HepG2 (cell line): ENCODE measurements around the gene RAC3. TPM values are rescaled to one million over a fixed set of nuclear protein-coding genes. Genes with fewer than 3 reads are reported as not detected.
A peak's percentile ranks its signal among the peaks of the same experiment; 100 is the strongest.

ENCODE experiments used
- ATAC-seq: fragments of 200-7000 bp; cut with Tn5 transposase; 3 replicates; pipeline ENCODE4 v1.9.1; 2020; ENCODE audit warnings: mild to moderate bottlenecking, moderate library complexity
- BruUV-seq: library from RNA; stranded (reverse); fragments of 400-500 nt; replicated peaks from 2 replicates; lab custom pipeline; 2021; lab: Mats Ljungman, UMichigan
- CTCF ChIA-PET: fragments of 300-600 bp; formaldehyde crosslinking; extraction: SDS; loops from one replicate; lab custom pipeline; 2021; ENCODE audit warnings: low total read pairs, inconsistent platforms, low intra/inter-chr PET ratio; lab: Yijun Ruan, JAX
- POLR2A ChIA-PET: fragments of 350-600 bp; sonication (Branson Sonifier 250); formaldehyde crosslinking; loops from one replicate; lab custom pipeline; 2020; ENCODE audit warnings: antibody characterized with exemption, inconsistent platforms; lab: Yijun Ruan, JAX
- DNase-seq: peaks from one replicate; pipeline ENCODE4 v3.0.0-alpha.2; 2015; ENCODE audit warnings: low spot score
- FAIRE-seq: peaks from 3 replicates; lab custom pipeline; 2011; peaks lifted over from hg19 to GRCh38; lab: Jason Lieb, UNC
- H2AFZ ChIP-seq: one replicate; pipeline ENCODE4 v1.6.1; 2011; ENCODE audit warnings: low read length, inconsistent platforms
- H3K27ac ChIP-seq: fragments of 300-600 bp; 3 replicates; pipeline ENCODE4 v1.8.0; 2011; ENCODE audit warnings: mixed run types, mild to moderate bottlenecking, mixed read lengths, low read length, inconsistent platforms; ENCODE audit not compliant: insufficient read depth; ENCODE audit errors: extremely low read length
- H3K27me3 ChIP-seq, 2 experiments: fragments of 200-600 bp in 1 of 2; 2 replicates in 1 of 2; 3 replicates in 1 of 2; pipeline versions ENCODE4 v1.6.0 to v1.8.0; 2011; ENCODE audit warnings: low read length in 2 of 2, mild to moderate bottlenecking in 2 of 2, moderate library complexity in 2 of 2, inconsistent platforms in 1 of 2; ENCODE audit not compliant: insufficient read depth in 2 of 2, control insufficient read depth in 1 of 2
- H3K36me3 ChIP-seq, 2 experiments: fragments of 200-600 bp in 1 of 2; replicated peaks in 1 of 2; 2 replicates in 1 of 2; 3 replicates in 1 of 2; pipeline versions ENCODE4 v1.5.1 to v1.8.0; 2011; ENCODE audit warnings: low read length in 2 of 2, inconsistent platforms in 1 of 2; ENCODE audit not compliant: insufficient read depth in 2 of 2, control insufficient read depth in 1 of 2
- H3K4me1 ChIP-seq: 2 replicates; pipeline ENCODE4 v1.5.1; 2012; ENCODE audit warnings: low read length, inconsistent platforms; ENCODE audit not compliant: insufficient read depth
- H3K4me2 ChIP-seq: 2 replicates; pipeline ENCODE4 v1.6.0; 2011; ENCODE audit warnings: low read depth, low read length, inconsistent platforms
- H3K4me3 ChIP-seq, 3 experiments: fragments of 200-600 bp in 1 of 3; sonication (generic), shearing (Covaris generic) in 1 of 3; replicated peaks in 1 of 3; 2 replicates each; pipeline ENCODE4 v1.5.1; 2011 to 2016; ENCODE audit warnings: low read length in 3 of 3, inconsistent platforms in 2 of 3, low read depth in 2 of 3, mild to moderate bottlenecking in 2 of 3, control low read depth in 1 of 3, mixed read lengths in 1 of 3; ENCODE audit not compliant: insufficient read depth in 1 of 3
- H3K79me2 ChIP-seq: one replicate; pipeline ENCODE4 v1.6.1; 2011; ENCODE audit warnings: low read length, inconsistent platforms; ENCODE audit not compliant: insufficient read depth
- H3K9ac ChIP-seq: 2 replicates; pipeline ENCODE4 v1.6.0; 2011; ENCODE audit warnings: mild to moderate bottlenecking, low read depth, low read length, inconsistent platforms; ENCODE audit not compliant: insufficient read depth
- H3K9me3 ChIP-seq: 2 replicates; pipeline ENCODE4 v1.5.1; 2012; ENCODE audit warnings: mild to moderate bottlenecking, low read length
- H4K20me1 ChIP-seq: 2 replicates; pipeline ENCODE4 v1.6.0; 2011; ENCODE audit warnings: inconsistent platforms, mild to moderate bottlenecking, low read length, moderate library complexity; ENCODE audit not compliant: insufficient read depth
- DNMT1 ChIP-seq: sonication (generic); formaldehyde crosslinking; IDR thresholded peaks from 2 replicates; pipeline ENCODE4 v1.5.1; 2020; ENCODE audit warnings: mild to moderate bottlenecking, missing genetic modification reagents
- HDAC1 ChIP-seq: sonication (generic); formaldehyde crosslinking; IDR thresholded peaks from 2 replicates; pipeline ENCODE4 v1.5.1; 2020; ENCODE audit warnings: mild to moderate bottlenecking, missing genetic modification reagents
- RBAK ChIP-seq: sonication (generic); formaldehyde crosslinking; IDR thresholded peaks from 2 replicates; pipeline ENCODE4 v1.5.1; 2020; ENCODE audit warnings: mild to moderate bottlenecking, missing genetic modification reagents
- RBFOX2 ChIP-seq: fragments of 200-400 bp; formaldehyde crosslinking; IDR thresholded peaks from 2 replicates; pipeline ENCODE4 v1.6.1; 2017; ENCODE audit warnings: low read depth, mild to moderate bottlenecking, low read length
- SNAI1 ChIP-seq: sonication (generic); formaldehyde crosslinking; IDR thresholded peaks from 2 replicates; pipeline ENCODE4 v1.5.0; 2020; ENCODE audit warnings: mild to moderate bottlenecking, missing genetic modification reagents, borderline replicate concordance
- TEAD2 ChIP-seq: sonication (generic); formaldehyde crosslinking; IDR thresholded peaks from 2 replicates; pipeline ENCODE4 v1.9.0; 2021; ENCODE audit warnings: missing genetic modification reagents
- ZFX ChIP-seq: sonication (generic); formaldehyde crosslinking; IDR thresholded peaks from 2 replicates; pipeline ENCODE4 v1.4.0; 2020; ENCODE audit warnings: mild to moderate bottlenecking, low read depth, missing genetic modification reagents, moderate library complexity
- ZNF12 ChIP-seq: sonication (generic); formaldehyde crosslinking; IDR thresholded peaks from 2 replicates; pipeline ENCODE4 v1.5.0; 2020; ENCODE audit warnings: missing genetic modification reagents
- ZNF766 ChIP-seq: sonication (generic); formaldehyde crosslinking; IDR thresholded peaks from 2 replicates; pipeline ENCODE4 v1.5.0; 2020; ENCODE audit warnings: missing genetic modification reagents, borderline replicate concordance
- WGBS: methylation state at CpG from one replicate; pipeline ENCODE4 v1.1.6; 2017; ENCODE audit warnings: low lambda C conversion rate; 5-methylcytosine and 5-hydroxymethylcytosine counted together
- in situ Hi-C: cut with HindIII; loops from 2 replicates; pipeline ENCODE4 v1.10.0; 2017; ENCODE audit warnings: low pct_unique_long_range_greater_than_20kb; ENCODE audit not compliant: extremely low pct_ligation_motif_present
- intact Hi-C: fragments of 100-400 bp; cut with micrococcal nuclease; formaldehyde crosslinking; loops from one replicate; pipeline ENCODE4 v1.10.0; 2022; ENCODE audit not compliant: unreplicated experiment
- polyA plus RNA-seq, 8 experiments: library from polyadenylated mRNA; depleted of rRNA in 3 of 8; stranded (reverse) in 7 of 8; unstranded in 1 of 8; fragments of >200 nt; fragmentation: Illumina TruSeq in 4 of 8; extraction: Trizol in 4 of 8; gene quantifications; 2 replicates each; pipeline versions ENCODE4 v1.2.1 to v1.2.3, GENCODE V29; 2011 to 2016; ENCODE audit warnings: low read depth in 4 of 8, missing spikeins in 1 of 8, mixed read lengths in 1 of 8; ENCODE audit not compliant: insufficient read depth in 1 of 8
- total RNA-seq, 5 experiments: library from RNA; depleted of rRNA; stranded (reverse); fragments of >200 nt; fragmentation: Illumina TruSeq; extraction: Trizol; gene quantifications; 2 replicates each; pipeline ENCODE4 v1.2.3, GENCODE V29; 2016; ENCODE audit warnings: low read depth in 1 of 5
- TF ChIP-seq, protein P1 (sequence below): sonication (generic); formaldehyde crosslinking; IDR thresholded peaks from 2 replicates; pipeline ENCODE4 v1.4.0; 2020; ENCODE audit warnings: mild to moderate bottlenecking, missing genetic modification reagents
- TF ChIP-seq, protein P2 (sequence below): sonication (generic); formaldehyde crosslinking; IDR thresholded peaks from 2 replicates; pipeline ENCODE4 v1.4.0; 2020; ENCODE audit warnings: missing genetic modification reagents
- TF ChIP-seq, protein P3 (sequence below): sonication (generic); formaldehyde crosslinking; IDR thresholded peaks from 2 replicates; pipeline ENCODE4 v1.4.0; 2020; ENCODE audit warnings: missing genetic modification reagents, mild to moderate bottlenecking, borderline replicate concordance
- TF ChIP-seq, protein P4 (sequence below): sonication (generic); formaldehyde crosslinking; IDR thresholded peaks from 2 replicates; pipeline ENCODE4 v1.8.0; 2022; ENCODE audit warnings: mild to moderate bottlenecking, missing genetic modification reagents, borderline replicate concordance

RAC3 gene
- total and polyA plus RNA-seq, 2 of the 13 experiments (the other 11 are each of a cell fraction or from before 2014, with no cell fraction given) = 10.5 to 21.3 TPM

DNA sequence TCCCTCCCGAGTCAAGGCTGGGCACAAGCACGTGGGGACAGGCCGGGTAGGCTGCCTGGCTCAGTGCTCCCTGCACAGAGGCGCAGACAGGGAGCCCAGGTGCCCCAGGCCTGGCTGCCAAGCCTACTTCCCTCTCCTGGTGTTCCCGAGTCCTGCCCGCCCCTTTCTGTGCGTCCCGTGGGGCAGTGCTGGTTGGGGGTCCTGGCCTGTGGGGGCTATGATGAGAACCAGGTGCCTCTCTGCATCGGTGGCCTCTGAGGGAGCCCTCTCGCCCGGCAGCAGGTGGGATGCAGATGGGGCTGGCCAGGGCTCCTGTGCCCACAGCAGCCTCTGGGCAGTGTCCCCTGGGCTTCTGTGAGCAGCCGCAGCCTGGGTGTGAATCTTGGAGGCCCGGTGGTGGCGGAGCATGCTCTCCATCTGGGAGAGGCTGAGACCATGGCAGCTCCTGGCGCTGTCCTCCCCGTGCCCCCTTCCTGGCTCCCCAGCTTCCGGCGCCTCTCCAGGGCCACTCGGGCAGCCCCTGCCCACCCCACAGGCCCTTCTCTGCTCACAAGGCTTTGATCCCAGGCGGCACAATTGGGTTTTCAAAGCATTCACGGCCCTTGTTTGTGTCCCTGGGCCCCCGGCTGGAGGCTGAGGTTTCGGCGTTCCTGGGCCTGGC lies 16.0 kb upstream of the RAC3 start (continued):
- TF ChIP-seq HDAC1 (CRISPR knock-in tag) (no peak), SNAI1 (CRISPR knock-in tag) (no peak), TEAD2 (CRISPR knock-in tag) (no peak)
- TF ChIP-seq, protein P1, sequence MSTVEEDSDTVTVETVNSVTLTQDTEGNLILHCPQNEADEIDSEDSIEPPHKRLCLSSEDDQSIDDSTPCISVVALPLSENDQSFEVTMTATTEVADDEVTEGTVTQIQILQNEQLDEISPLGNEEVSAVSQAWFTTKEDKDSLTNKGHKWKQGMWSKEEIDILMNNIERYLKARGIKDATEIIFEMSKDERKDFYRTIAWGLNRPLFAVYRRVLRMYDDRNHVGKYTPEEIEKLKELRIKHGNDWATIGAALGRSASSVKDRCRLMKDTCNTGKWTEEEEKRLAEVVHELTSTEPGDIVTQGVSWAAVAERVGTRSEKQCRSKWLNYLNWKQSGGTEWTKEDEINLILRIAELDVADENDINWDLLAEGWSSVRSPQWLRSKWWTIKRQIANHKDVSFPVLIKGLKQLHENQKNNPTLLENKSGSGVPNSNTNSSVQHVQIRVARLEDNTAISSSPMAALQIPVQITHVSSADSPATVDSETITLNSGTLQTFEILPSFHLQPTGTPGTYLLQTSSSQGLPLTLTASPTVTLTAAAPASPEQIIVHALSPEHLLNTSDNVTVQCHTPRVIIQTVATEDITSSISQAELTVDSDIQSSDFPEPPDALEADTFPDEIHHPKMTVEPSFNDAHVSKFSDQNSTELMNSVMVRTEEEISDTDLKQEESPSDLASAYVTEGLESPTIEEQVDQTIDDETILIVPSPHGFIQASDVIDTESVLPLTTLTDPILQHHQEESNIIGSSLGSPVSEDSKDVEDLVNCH (CRISPR knock-in tag) = no peak

DNA sequence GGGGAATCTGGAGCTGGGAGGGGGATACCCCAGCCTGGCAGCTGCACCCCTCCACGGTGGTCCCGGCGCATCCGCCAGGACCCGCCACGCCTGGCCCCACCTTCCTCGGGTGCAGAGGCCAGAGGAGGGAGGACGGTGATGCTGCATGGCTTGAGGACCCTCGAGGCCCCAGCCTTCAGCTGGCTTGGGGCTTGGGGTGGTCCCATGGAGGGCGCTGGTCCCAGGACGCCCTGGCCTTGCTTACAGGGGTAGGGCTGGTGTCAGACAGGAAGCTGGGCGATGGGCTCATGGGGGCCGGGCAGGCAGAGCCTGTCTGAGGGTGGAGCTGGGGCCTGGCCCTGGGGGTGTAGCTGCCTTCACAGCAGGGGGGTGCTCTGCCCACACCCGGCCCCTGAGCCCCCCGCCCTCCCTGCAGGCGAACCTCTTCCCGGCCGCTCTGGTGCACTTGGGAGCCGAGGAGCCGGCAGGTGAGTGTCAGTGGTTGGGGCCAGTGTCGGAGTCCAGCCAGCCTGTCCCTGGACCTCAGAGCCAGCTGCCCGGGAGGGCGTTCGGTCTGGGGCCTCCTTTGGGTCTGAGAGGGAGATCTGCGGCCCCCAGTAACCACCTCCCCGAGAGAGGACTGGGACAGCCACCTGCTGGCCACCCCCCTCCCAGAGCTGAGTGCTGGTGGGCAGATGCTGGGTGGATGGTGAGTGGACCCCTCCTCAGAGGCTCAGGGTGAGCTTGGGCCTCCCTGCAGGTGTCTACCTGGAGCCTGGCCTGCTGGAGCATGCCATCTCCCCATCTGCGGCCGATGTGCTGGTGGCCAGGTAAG lies 15.2 kb upstream of the RAC3 start:
- no TSS peak for BruUV-seq
- FAIRE-seq = no peak
- no peak overlapping the region for H2AFZ ChIP-seq
- ChIA-PET CTCF (interaction anchor here (0.6 kb wide), 1 partner anchor 1355 kb away, joined by 3 read pairs; no protein-coding TSS in a partner anchor), POLR2A (interaction anchor here (1.1 to 14.1 kb wide), 9 partner anchors 18 to 106 kb away, joined by 3 to 470 read pairs (median 6); partner anchors contain the start of genes DCXR and NOTUM)
- peaks cover 13% of the 10 kb centered on the region for H3K79me2 ChIP-seq
- no peak overlapping the region for H3K4me3 ChIP-seq
- H3K9ac ChIP-seq = peak overlapping the region; percentile 26; the same call in 1 of the 2 replicates
- DNase-seq = no peak
- no peaks in the 10 kb centered on the region; the same call in 1 of the 2 replicates for H4K20me1 ChIP-seq
- 87% methylated on average over 17 of the region's 28 CpGs for WGBS
- in situ Hi-C loops = no loop called here
- peaks cover 24 to 31% of the 10 kb centered on the region in 2 experiments for H3K36me3 ChIP-seq
- peak overlapping the region; percentile 68 for H3K27ac ChIP-seq
- intact Hi-C loops = no loop called here
- H3K4me2 ChIP-seq = no peak overlapping the region
- no peaks in the 10 kb centered on the region for H3K27me3 ChIP-seq
- H3K9me3 ChIP-seq = no peaks in the 10 kb centered on the region
- peaks cover 99% of the 10 kb centered on the region for H3K4me1 ChIP-seq
- ATAC-seq = no peak
- TF ChIP-seq, protein P2, sequence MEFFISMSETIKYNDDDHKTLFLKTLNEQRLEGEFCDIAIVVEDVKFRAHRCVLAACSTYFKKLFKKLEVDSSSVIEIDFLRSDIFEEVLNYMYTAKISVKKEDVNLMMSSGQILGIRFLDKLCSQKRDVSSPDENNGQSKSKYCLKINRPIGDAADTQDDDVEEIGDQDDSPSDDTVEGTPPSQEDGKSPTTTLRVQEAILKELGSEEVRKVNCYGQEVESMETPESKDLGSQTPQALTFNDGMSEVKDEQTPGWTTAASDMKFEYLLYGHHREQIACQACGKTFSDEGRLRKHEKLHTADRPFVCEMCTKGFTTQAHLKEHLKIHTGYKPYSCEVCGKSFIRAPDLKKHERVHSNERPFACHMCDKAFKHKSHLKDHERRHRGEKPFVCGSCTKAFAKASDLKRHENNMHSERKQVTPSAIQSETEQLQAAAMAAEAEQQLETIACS = no peak
- TF ChIP-seq, protein P3, sequence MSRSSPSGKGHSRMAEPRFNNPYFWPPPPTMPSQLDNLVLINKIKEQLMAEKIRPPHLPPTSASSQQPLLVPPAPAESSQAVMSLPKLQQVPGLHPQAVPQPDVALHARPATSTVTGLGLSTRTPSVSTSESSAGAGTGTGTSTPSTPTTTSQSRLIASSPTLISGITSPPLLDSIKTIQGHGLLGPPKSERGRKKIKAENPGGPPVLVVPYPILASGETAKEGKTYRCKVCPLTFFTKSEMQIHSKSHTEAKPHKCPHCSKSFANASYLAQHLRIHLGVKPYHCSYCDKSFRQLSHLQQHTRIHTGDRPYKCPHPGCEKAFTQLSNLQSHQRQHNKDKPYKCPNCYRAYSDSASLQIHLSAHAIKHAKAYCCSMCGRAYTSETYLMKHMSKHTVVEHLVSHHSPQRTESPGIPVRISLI (CRISPR knock-in tag) = no peak
- TF ChIP-seq DNMT1 (CRISPR knock-in tag) (no peak), RBFOX2 (peak; percentile 85), ZNF12 (CRISPR knock-in tag) (peak; percentile 23; the same call in 1 of the 2 replicates), ZFX (CRISPR knock-in tag) (peak; percentile 42), RBAK (CRISPR knock-in tag) (no peak), ZNF766 (CRISPR knock-in tag) (no peak)
- TF ChIP-seq, protein P4, sequence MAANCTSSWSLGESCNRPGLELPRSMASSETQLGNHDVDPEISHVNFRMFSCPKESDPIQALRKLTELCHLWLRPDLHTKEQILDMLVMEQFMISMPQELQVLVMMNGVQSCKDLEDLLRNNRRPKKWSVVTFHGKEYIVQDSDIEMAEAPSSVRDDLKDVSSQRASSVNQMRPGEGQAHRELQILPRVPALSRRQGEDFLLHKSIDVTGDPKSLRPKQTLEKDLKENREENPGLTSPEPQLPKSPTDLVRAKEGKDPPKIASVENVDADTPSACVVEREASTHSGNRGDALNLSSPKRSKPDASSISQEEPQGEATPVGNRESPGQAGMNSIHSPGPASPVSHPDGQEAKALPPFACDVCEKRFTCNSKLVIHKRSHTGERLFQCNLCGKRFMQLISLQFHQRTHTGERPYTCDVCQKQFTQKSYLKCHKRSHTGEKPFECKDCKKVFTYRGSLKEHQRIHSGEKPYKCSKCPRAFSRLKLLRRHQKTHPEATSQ (CRISPR knock-in tag) = no peak
